SK-N-SH (cell line): ENCODE results near the gene PKDCC.

Experiments
- CTCF ChIP-seq: fragments of 200-600 bp; sonication (generic); IDR thresholded peaks from 2 replicates; pipeline ENCODE4 v1.6.1; 2017; ENCODE audit warnings: antibody characterized with exemption, mild to moderate bottlenecking, moderate library complexity
- ELF1 ChIP-seq: IDR thresholded peaks from 2 replicates; pipeline ENCODE4 v1.4.0; 2012
- EP300 ChIP-seq, 2 experiments: IDR thresholded peaks; 2 replicates each; pipeline versions ENCODE4 v1.4.0 to v1.6.1; 2012; ENCODE audit warnings: borderline replicate concordance in 1 of 2, low read depth in 1 of 2, low read length in 1 of 2
- FOXJ3 ChIP-seq: sonication (generic); formaldehyde crosslinking; IDR thresholded peaks from 2 replicates; pipeline ENCODE4 v1.5.1; 2020; ENCODE audit warnings: mild to moderate bottlenecking, missing genetic modification reagents
- JUND ChIP-seq: IDR thresholded peaks from 2 replicates; pipeline ENCODE4 v1.4.0; 2012
- MAX ChIP-seq: IDR thresholded peaks from 2 replicates; pipeline ENCODE4 v1.4.0; 2012; ENCODE audit warnings: low read depth
- MXI1 ChIP-seq: IDR thresholded peaks from 2 replicates; pipeline ENCODE4 v1.6.1; 2012; ENCODE audit warnings: mild to moderate bottlenecking, low read depth, low read length, improper control_type of control experiment
- NRF1 ChIP-seq: IDR thresholded peaks from 2 replicates; pipeline ENCODE4 v1.6.1; 2012; ENCODE audit warnings: low read depth, mild to moderate bottlenecking, low read length
- POLR2AphosphoS5 ChIP-seq: IDR thresholded peaks from 2 replicates; pipeline ENCODE4 v1.6.1; 2012; ENCODE audit warnings: low read depth, low read length
- RAD21 ChIP-seq: IDR thresholded peaks from 2 replicates; pipeline ENCODE4 v1.6.1; 2012; ENCODE audit warnings: mild to moderate bottlenecking, low read length
- RCOR1 ChIP-seq: fragments of 150-350 bp; IDR thresholded peaks from 2 replicates; pipeline ENCODE4 v1.6.1; 2017; ENCODE audit warnings: antibody characterized with exemption, low read length
- RFX5 ChIP-seq: IDR thresholded peaks from 2 replicates; pipeline ENCODE4 v1.6.1; 2012; ENCODE audit warnings: mild to moderate bottlenecking, improper control_type of control experiment, low read length
- TAF1 ChIP-seq: IDR thresholded peaks from 2 replicates; pipeline ENCODE4 v1.6.1; 2012; ENCODE audit warnings: low read depth, mild to moderate bottlenecking, low read length, moderate library complexity, borderline replicate concordance
- ZBTB33 ChIP-seq: IDR thresholded peaks from 2 replicates; pipeline ENCODE4 v1.4.0; 2012; ENCODE audit warnings: low read depth, borderline replicate concordance

GRCh38 chr2:42082016-42082415 is 34.2 kb downstream of the PKDCC start:
- TF ChIP-seq ELF1, result no peak
- TF ChIP-seq POLR2AphosphoS5, result no peak
- TF ChIP-seq RAD21, result no peak
- TF ChIP-seq EP300 (IDR thresholded peaks at IDR 0.05; ENCODE audit: borderline replicate concordance in 1 of 2, low read depth in 1 of 2, low read length in 1 of 2), result no peak
- no peak for TF ChIP-seq MAX
- TF ChIP-seq FOXJ3 (CRISPR knock-in tag), result no peak
- no peak for TF ChIP-seq CTCF
- TF ChIP-seq JUND, result no peak
- TF ChIP-seq ZBTB33, result no peak
- no peak for TF ChIP-seq RCOR1
- no peak for TF ChIP-seq MXI1
- TF ChIP-seq TAF1, result no peak
- TF ChIP-seq NRF1, result no peak
- no peak for TF ChIP-seq RFX5
